ENCODE measurements around the gene SLC20A1.
"Not testable (repeated sequence)": the region's sequence is repeated elsewhere in the genome, so short reads cannot be mapped to it uniquely, and the experiment has no call there.

SLC20A1 gene

GRCh38 chr2:112645310-112646101 lies at the start of gene SLC20A1:
TSS of gene SLC20A1 (plus strand) at chr2:112645939. CDS start at chr2:112646829, 890 bp downstream.
- peak; percentile 96 for DNase-seq (ENCODE audit: low read depth)

GRCh38 chr2:112597537-112598322 lies 48.0 kb upstream of the SLC20A1 start:
- DNase-seq (ENCODE audit: low read depth), result no peak

GRCh38 chr2:112600634-112601033 lies 45.1 kb upstream of the SLC20A1 start:
- DNase-seq (ENCODE audit: low read depth), result no peak

GRCh38 chr2:112601754-112602153 lies 44.0 kb upstream of the SLC20A1 start:
- no peak for DNase-seq (ENCODE audit: low read depth)

- DNase-seq (ENCODE audit: low read depth), result no peak
Observed at GRCh38 chr2:112602917-112603316, 42.8 kb upstream of the SLC20A1 start.

GRCh38 chr2:112603731-112604130 lies 42.0 kb upstream of the SLC20A1 start:
- DNase-seq (ENCODE audit: low read depth), result no peak

GRCh38 chr2:112604952-112605351 lies 40.8 kb upstream of the SLC20A1 start:
- DNase-seq (ENCODE audit: low read depth), result no peak

GRCh38 chr2:112605926-112606325 lies 39.8 kb upstream of the SLC20A1 start:
- no peak for DNase-seq (ENCODE audit: low read depth)

- no peak for DNase-seq (ENCODE audit: low read depth)
Observed at GRCh38 chr2:112606547-112606946, 39.2 kb upstream of the SLC20A1 start.

GRCh38 chr2:112607680-112608438 lies 37.9 kb upstream of the SLC20A1 start:
- no peak for DNase-seq (ENCODE audit: low read depth)

GRCh38 chr2:112609320-112609719 lies 36.4 kb upstream of the SLC20A1 start:
- not testable (repeated sequence) for DNase-seq (ENCODE audit: low read depth)

- DNase-seq (ENCODE audit: low read depth), result not testable (repeated sequence)
Observed at GRCh38 chr2:112612283-112612682, 33.5 kb upstream of the SLC20A1 start.

- DNase-seq (ENCODE audit: low read depth), result no peak
Observed at GRCh38 chr2:112614201-112614840, 31.4 kb upstream of the SLC20A1 start.

- DNase-seq (ENCODE audit: low read depth), result no peak
Observed at GRCh38 chr2:112615051-112615450, 30.7 kb upstream of the SLC20A1 start.

- not testable (repeated sequence) for DNase-seq (ENCODE audit: low read depth)
Observed at GRCh38 chr2:112615798-112616197, 29.9 kb upstream of the SLC20A1 start.

GRCh38 chr2:112618383-112618782 lies 27.4 kb upstream of the SLC20A1 start:
- DNase-seq (ENCODE audit: low read depth), result no peak

- no peak for DNase-seq (ENCODE audit: low read depth)
Observed at GRCh38 chr2:112621790-112622527, 23.8 kb upstream of the SLC20A1 start.

- no peak for DNase-seq (ENCODE audit: low read depth)
Observed at GRCh38 chr2:112622528-112622849, 23.2 kb upstream of the SLC20A1 start.

- DNase-seq (ENCODE audit: low read depth), result no peak
Observed at GRCh38 chr2:112623913-112624777, 21.6 kb upstream of the SLC20A1 start.

- no peak for DNase-seq (ENCODE audit: low read depth)
Observed at GRCh38 chr2:112625474-112626114, 20.1 kb upstream of the SLC20A1 start.
